Liver (tissue), 9 donors: Measurements from ENCODE around the gene EDC4. TPM values are rescaled to one million over a fixed set of nuclear protein-coding genes. Genes with fewer than 3 reads are reported as not detected.

ENCODE experiments used
- DNase-seq: peaks from one replicate; pipeline ENCODE4 v3.0.0-alpha.2; 2017; ENCODE audit warnings: low spot score
- H3K27ac ChIP-seq, 2 donors: one replicate each; pipeline ENCODE4 v1.7.0; 2013; ENCODE audit warnings: inconsistent platforms in 2 of 2, low read length in 2 of 2, control low read depth in 1 of 2, low read depth in 1 of 2, mild to moderate bottlenecking in 1 of 2
- H3K27me3 ChIP-seq, 4 donors: one replicate each; pipeline versions ENCODE4 v1.6.1 to v1.7.0; 2013; ENCODE audit warnings: low read length in 3 of 4, inconsistent platforms in 1 of 4, mild to moderate bottlenecking in 1 of 4, moderate library complexity in 1 of 4; ENCODE audit not compliant: control insufficient read depth in 4 of 4, insufficient read depth in 4 of 4
- H3K36me3 ChIP-seq, 4 donors: one replicate each; pipeline versions ENCODE4 v1.6.1 to v1.7.0; 2013; ENCODE audit warnings: low read length in 3 of 4, mild to moderate bottlenecking in 3 of 4, low read depth in 1 of 4, moderate library complexity in 1 of 4; ENCODE audit not compliant: control insufficient read depth in 4 of 4, insufficient read depth in 3 of 4
- H3K4me1 ChIP-seq, 4 donors: one replicate each; pipeline versions ENCODE4 v1.6.1 to v1.7.0; 2013; ENCODE audit warnings: low read length in 3 of 4, mild to moderate bottlenecking in 3 of 4, moderate library complexity in 1 of 4; ENCODE audit not compliant: control insufficient read depth in 4 of 4, insufficient read depth in 4 of 4
- H3K4me3 ChIP-seq, 3 donors: one replicate each; pipeline versions ENCODE4 v1.6.1 to v1.7.0; 2013; ENCODE audit warnings: low read length in 3 of 3, control low read depth in 1 of 3, low read depth in 1 of 3, mild to moderate bottlenecking in 1 of 3
- H3K9ac ChIP-seq, 2 donors: one replicate each; pipeline ENCODE4 v1.7.0; 2013; ENCODE audit warnings: low read length in 2 of 2, mild to moderate bottlenecking in 2 of 2, moderate library complexity in 2 of 2, control low read depth in 1 of 2, low read depth in 1 of 2
- H3K9me3 ChIP-seq, 4 donors: one replicate each; pipeline versions ENCODE4 v1.6.1 to v1.7.0; 2013; ENCODE audit warnings: low read length in 3 of 4; ENCODE audit not compliant: control insufficient read depth in 4 of 4
- ATF3 ChIP-seq: IDR thresholded peaks from 2 replicates; pipeline ENCODE4 v1.6.1; 2016; ENCODE audit warnings: antibody characterized with exemption
- CTCF ChIP-seq: fragments of 150-350 bp; IDR thresholded peaks from 2 replicates; pipeline ENCODE4 v1.5.1; 2017; ENCODE audit warnings: improper control_type of control experiment, low read depth, low read length; ENCODE audit not compliant: missing input control
- FOXA1 ChIP-seq: IDR thresholded peaks from 2 replicates; pipeline ENCODE4 v1.6.1; 2016; ENCODE audit warnings: antibody characterized with exemption
- GABPA ChIP-seq, 2 donors: IDR thresholded peaks in 1 of 2; conservative IDR thresholded peaks in 1 of 2; 2 replicates each; pipeline ENCODE4 v1.6.1; 2016; ENCODE audit warnings: antibody characterized with exemption in 2 of 2, mild to moderate bottlenecking in 1 of 2, moderate library complexity in 1 of 2
- JUND ChIP-seq, 2 donors: IDR thresholded peaks; 2 replicates each; pipeline ENCODE4 v1.6.1; 2016; ENCODE audit warnings: antibody characterized with exemption in 2 of 2
- RAD21 ChIP-seq, 2 donors: IDR thresholded peaks; 2 replicates each; pipeline ENCODE4 v1.6.1; 2016; ENCODE audit warnings: antibody characterized with exemption in 2 of 2, mild to moderate bottlenecking in 2 of 2
- REST ChIP-seq: IDR thresholded peaks from 2 replicates; pipeline ENCODE4 v1.6.1; 2016; ENCODE audit warnings: antibody characterized with exemption, mild to moderate bottlenecking
- RXRA ChIP-seq, 2 donors: IDR thresholded peaks; 2 replicates each; pipeline ENCODE4 v1.6.1; 2017 to 2018; ENCODE audit warnings: antibody characterized with exemption in 2 of 2, mild to moderate bottlenecking in 1 of 2
- TAF1 ChIP-seq: conservative IDR thresholded peaks from 2 replicates; pipeline ENCODE4 v1.6.1; 2016; ENCODE audit warnings: antibody characterized with exemption, mild to moderate bottlenecking
- YY1 ChIP-seq: IDR thresholded peaks from 2 replicates; pipeline ENCODE4 v1.6.1; 2016; ENCODE audit warnings: antibody characterized with exemption, mild to moderate bottlenecking
- ZBTB33 ChIP-seq: IDR thresholded peaks from 2 replicates; pipeline ENCODE4 v1.6.1; 2016; ENCODE audit warnings: antibody characterized with exemption
- WGBS: extraction: QIAGEN DNeasy Blood & Tissue Kit; methylation state at CpG from one replicate; pipeline ENCODE4 v1.1.7; 2013; 5-methylcytosine and 5-hydroxymethylcytosine counted together
- polyA plus RNA-seq, 2 donors: library from polyadenylated mRNA; stranded (reverse) in 1 of 2; unstranded in 1 of 2; fragments of 200-250 nt in 1 of 2; fragments of >200 nt in 1 of 2; fragmentation: Nextera tagmentation in 1 of 2; extraction: Ambion mirVana in 1 of 2; gene quantifications; one replicate each; pipeline versions ENCODE4 v1.2.1 to v1.2.3, GENCODE V29; 2013 to 2015
- total RNA-seq, 2 donors: library from RNA; depleted of rRNA; stranded (reverse); fragments of >200 nt; gene quantifications; one replicate each; pipeline ENCODE4 v1.2.3, GENCODE V29; 2014
- donor health status: healthy.
- donor health status: healthy.
- donor health status: healthy.
- donor health status: healthy.
- donor health status: healthy.

EDC4 gene
- total and polyA plus RNA-seq, 4 donors, result 17.7 to 26.8 (median 21.6) TPM

DNA sequence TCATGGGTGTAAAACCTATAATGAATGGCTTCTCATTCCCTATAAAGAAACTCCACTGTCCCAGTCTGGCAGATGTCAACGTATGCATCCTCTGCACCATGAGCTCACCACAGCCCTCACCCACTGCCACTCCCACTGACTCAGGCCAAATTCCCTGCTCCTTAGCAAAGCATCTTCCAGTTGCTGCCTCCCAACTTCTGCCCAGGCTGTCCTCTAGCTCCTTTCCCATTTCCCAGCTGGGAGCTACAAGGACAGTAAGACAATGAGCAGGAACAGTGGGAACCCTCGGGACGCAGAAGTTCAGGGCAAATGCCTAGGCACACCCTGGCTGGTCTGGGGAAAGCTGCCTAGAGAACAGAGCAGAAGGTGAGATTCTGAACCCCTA lies 39.8 kb upstream of the EDC4 start:
- DNase-seq, result no peak
- under 1% methylated on average over 3 of the region's 3 CpGs for WGBS
- no peak overlapping the region for H3K27ac ChIP-seq
- H3K9me3 ChIP-seq, result no peaks in the 10 kb centered on the region
- H3K4me3 ChIP-seq, result peak overlapping the region; percentile 70 to 88 (median 87)
- peak overlapping the region; percentile 74 to 85 for H3K9ac ChIP-seq
- TF ChIP-seq CTCF (no peak), REST (no peak), TAF1 (no peak), RXRA (IDR thresholded peaks at IDR 0.05) (no peak)
- H3K36me3 ChIP-seq, result peaks cover 0 to 25% (median 19%) of the 10 kb centered on the region in 4 donors
- H3K27me3 ChIP-seq, result no peaks in the 10 kb centered on the region
- peaks cover 4 to 19% (median 10%) of the 10 kb centered on the region in 4 donors for H3K4me1 ChIP-seq

DNA sequence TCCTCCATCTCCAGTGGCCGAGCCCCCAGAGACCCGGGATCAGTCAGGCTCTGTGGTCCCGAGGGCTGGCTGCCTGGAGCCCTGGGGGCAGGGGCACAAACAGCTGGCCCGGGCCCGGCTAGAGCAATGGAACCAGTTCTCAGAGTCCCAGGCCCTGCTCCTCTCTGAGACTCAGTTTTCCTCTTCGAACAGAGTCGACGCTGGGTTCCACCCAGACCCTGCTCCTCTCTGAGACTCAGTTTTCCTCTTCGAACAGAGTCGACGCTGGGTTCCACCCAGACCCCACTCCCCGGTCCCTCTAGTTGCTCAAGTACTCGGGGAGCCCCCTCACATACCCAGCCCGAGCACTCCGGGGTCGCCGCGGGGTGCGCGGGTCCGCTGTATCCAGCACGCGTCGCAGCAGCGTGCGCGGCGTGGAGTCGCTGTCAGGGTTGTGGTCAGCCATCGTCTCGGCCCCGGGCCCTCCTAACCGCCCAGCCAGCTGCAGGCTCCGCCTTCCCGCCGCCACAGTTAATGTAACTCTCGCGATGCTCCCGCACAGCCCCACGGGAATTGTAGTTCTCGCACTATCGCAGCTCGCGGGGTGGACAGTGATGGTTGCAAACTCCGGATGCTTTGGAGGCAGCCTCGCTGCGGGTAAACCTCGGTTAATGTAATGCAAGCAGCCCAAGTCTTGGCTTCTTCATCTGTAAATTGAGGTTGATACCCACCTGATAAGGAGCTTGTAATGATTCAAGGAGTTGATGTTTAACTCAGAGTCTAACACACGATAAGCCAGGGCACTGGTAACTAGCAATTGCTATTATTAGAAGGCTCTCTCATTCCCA lies 39.2 kb upstream of the EDC4 start:
- TF ChIP-seq TAF1, result peak; percentile 25
- no peak for TF ChIP-seq JUND (IDR thresholded peaks at IDR 0.05)
- no peak for TF ChIP-seq ATF3
- TF ChIP-seq RAD21 (IDR thresholded peaks at IDR 0.05), result peak in 1 of 2 donors; percentile 28
- peak; percentile 94 for TF ChIP-seq YY1
- peak in 1 of 2 donors; percentile 56 for TF ChIP-seq GABPA (IDR thresholded peaks at IDR 0.05 in 1 of 2, conservative IDR thresholded peaks at IDR 0.05 in 1 of 2)
- peak; percentile 99 for TF ChIP-seq ZBTB33
- TF ChIP-seq REST, result no peak
- TF ChIP-seq FOXA1, result no peak

More for the DNA sequence above, 39.2 kb upstream of the EDC4 start:
- peak overlapping the region; percentile 70 to 88 (median 87) for H3K4me3 ChIP-seq
- under 1% methylated on average over 49 of the region's 49 CpGs for WGBS
- peak; percentile 96 for DNase-seq
- peaks cover 4 to 19% (median 10%) of the 10 kb centered on the region in 4 donors for H3K4me1 ChIP-seq
- H3K9me3 ChIP-seq, result no peaks in the 10 kb centered on the region
- H3K27me3 ChIP-seq, result no peaks in the 10 kb centered on the region
- peak overlapping the region; percentile 74 to 85 for H3K9ac ChIP-seq
- peaks cover 0 to 20% (median 16%) of the 10 kb centered on the region in 4 donors for H3K36me3 ChIP-seq
- peak overlapping the region in 1 of 2 donors; percentile 26 for H3K27ac ChIP-seq
